LNCaP clone FGC (cell line): ENCODE measurements around the gene GPC6.

Source experiments
- DNase-seq: peaks from one replicate; pipeline ENCODE4 v3.0.0-alpha.2; 2011; ENCODE audit warnings: low read depth
- H3K4me3 ChIP-seq: 2 replicates; pipeline ENCODE4 v1.5.1; 2011; ENCODE audit warnings: mild to moderate bottlenecking, low read depth, low read length, control low read depth
- CTCF ChIP-seq: IDR thresholded peaks from 2 replicates; pipeline ENCODE4 v1.5.1; 2012; ENCODE audit warnings: mild to moderate bottlenecking; ENCODE audit not compliant: control insufficient read depth, insufficient read depth; ENCODE audit errors: extremely low read depth

The GPC6 gene

GRCh38 chr13:94254737-94255136, 1028.1 kb downstream of the GPC6 start:
- H3K4me3 ChIP-seq, result no peak overlapping the region

DNA sequence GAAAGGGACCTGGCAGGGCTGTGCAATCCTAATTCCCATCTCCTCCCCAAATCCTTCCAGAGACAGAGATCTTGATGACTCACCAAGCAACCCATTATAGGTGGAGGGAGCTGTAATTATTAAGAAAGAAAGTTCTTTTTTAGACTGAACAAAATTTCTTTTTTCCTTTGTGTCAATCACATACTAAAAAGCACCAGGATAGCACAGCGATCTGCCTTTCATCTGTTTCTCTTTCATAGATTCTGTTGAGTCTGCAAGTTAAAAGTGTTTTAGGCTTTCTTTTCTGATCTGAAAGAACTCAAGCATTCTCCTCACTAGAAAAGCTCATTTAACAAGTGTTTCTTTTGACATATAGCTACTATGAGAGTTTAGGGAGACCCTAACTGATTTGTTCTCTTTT, 1030.1 kb downstream of the GPC6 start:
- DNase-seq, result no peak
- no peak for TF ChIP-seq CTCF
- H3K4me3 ChIP-seq, result no peak overlapping the region

More at GRCh38 chr13:94254737-94255136, 1028.1 kb downstream of the GPC6 start:
- DNase-seq, result no peak
- no peak for TF ChIP-seq CTCF

DNA sequence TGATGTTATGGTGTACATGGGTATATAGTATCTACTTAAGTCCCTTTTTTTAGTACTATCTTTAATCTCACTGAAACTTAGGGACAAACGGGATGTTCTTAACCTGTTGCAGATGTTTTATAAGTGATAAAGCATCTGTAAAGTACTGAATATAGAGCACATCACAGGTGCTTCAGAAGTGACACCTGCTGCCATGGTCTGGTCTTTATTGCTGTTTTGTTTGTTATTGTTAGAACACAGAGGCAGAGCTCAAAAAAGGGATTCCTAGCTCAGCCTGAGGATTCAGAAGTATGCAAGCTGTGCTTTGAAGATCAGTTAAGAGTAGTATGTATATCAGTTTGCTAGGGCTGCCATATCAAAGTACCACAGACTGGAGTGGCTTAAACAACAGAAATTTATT, 1033.4 kb downstream of the GPC6 start:
- no peak for DNase-seq
- TF ChIP-seq CTCF, result no peak
- no peak overlapping the region for H3K4me3 ChIP-seq

GRCh38 chr13:94261163-94261562, 1034.6 kb downstream of the GPC6 start:
- DNase-seq, result no peak
- no peak overlapping the region for H3K4me3 ChIP-seq
- no peak for TF ChIP-seq CTCF

DNA sequence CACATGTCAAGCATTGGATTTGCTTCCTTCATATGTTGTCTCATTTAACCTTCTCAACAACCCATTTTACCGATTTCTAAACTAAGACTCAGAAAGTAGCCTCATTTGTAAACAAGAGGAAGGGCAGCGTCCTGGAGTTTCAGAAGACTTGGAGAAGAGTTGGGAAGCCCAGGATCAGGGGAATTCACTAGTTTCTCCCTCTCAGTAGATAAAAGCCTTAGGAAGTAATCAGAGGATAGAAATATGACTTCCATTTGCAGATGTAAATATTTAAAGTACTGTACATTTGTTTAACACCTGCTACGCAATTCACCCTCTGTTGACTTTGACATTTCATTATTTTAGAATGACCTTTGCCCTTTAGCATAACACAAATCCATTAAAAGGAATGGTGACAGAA, 1036.4 kb downstream of the GPC6 start:
- no peak overlapping the region for H3K4me3 ChIP-seq
- TF ChIP-seq CTCF, result no peak
- no peak for DNase-seq

DNA sequence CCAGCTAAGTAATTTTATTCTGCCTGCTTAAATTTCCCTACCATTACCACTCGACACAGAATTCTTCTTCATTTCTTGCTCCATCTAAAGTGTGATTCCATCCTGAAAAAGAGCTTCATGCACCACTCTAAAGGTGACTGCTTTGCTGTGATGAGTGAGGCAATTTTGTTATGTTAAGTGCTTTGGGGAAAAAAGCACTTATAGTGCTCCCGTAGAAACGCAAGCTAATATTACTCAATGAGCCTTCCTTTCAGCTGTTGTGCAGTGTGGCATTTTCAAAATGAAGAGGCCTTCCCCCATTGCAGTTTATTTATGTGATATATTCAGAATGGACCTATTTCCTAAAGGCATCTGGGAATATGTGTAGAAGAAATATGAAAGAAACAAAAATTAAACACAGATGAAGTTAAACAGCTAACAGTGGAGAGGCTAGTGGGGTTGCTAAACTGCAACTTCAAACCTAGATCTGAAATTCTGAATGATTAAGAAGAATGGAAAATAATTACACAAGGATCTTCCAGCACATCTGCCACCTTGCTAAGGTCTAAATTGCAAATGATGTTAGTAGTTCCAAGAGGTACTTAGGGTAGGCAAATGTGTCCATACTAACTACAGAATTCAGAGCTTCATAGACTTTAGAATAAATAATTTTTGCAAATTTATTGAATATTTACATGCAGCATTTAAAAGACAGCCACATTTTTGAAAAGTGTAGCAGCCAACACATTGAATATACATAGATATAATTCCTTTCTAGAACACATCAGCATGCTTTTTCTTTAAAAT, 1041.2 kb downstream of the GPC6 start:
- no peak overlapping the region for H3K4me3 ChIP-seq
- DNase-seq, result no peak
- TF ChIP-seq CTCF, result no peak

GRCh38 chr13:94268661-94269060, 1042.1 kb downstream of the GPC6 start:
- DNase-seq, result no peak
- no peak overlapping the region for H3K4me3 ChIP-seq
- no peak for TF ChIP-seq CTCF
